Smooth muscle cell (in vitro differentiated cells): ENCODE results near the gene GATA6. TPM values are rescaled to one million over a fixed set of nuclear protein-coding genes. Genes with fewer than 3 reads are reported as not detected.
"Not testable (repeated sequence)": the region's sequence is repeated elsewhere in the genome, so short reads cannot be mapped to it uniquely, and the experiment has no call there.

Experiments used
- DNase-seq: peaks from one replicate; lab custom pipeline; 2025; ENCODE audit not compliant: unreplicated experiment; lab: John Stamatoyannopoulos, UW
- H2AFZ ChIP-seq: fragments of 200-600 bp; sonication (generic); 2 replicates; pipeline ENCODE4 v1.6.0; 2016; ENCODE audit warnings: antibody characterized with exemption, low read depth, mild to moderate bottlenecking
- H3F3A ChIP-seq: fragments of 200-600 bp; sonication (generic); 2 replicates; pipeline ENCODE4 v1.6.0; 2017; ENCODE audit warnings: antibody characterized with exemption, low read depth
- H3K27ac ChIP-seq: fragments of 200-600 bp; sonication (generic); 2 replicates; pipeline ENCODE4 v1.5.1; 2016; ENCODE audit warnings: low read depth, mild to moderate bottlenecking
- H3K27me3 ChIP-seq: fragments of 200-600 bp; sonication (generic); 2 replicates; pipeline ENCODE4 v1.6.1; 2016; ENCODE audit warnings: low read depth, mild to moderate bottlenecking
- H3K36me3 ChIP-seq: fragments of 200-600 bp; sonication (generic); 2 replicates; pipeline ENCODE4 v1.5.1; 2016; ENCODE audit warnings: low read depth
- H3K4me1 ChIP-seq: fragments of 200-600 bp; sonication (generic); 2 replicates; pipeline ENCODE4 v1.5.1; 2016; ENCODE audit warnings: low read depth
- H3K4me2 ChIP-seq: fragments of 200-600 bp; sonication (generic); 2 replicates; pipeline ENCODE4 v1.6.0; 2016; ENCODE audit warnings: mild to moderate bottlenecking
- H3K4me3 ChIP-seq: fragments of 200-600 bp; sonication (generic); 2 replicates; pipeline ENCODE4 v1.5.1; 2016; ENCODE audit warnings: mild to moderate bottlenecking
- H3K79me2 ChIP-seq: fragments of 200-600 bp; sonication (generic); 2 replicates; pipeline ENCODE4 v1.6.0; 2016; ENCODE audit warnings: low read depth, mild to moderate bottlenecking
- H3K9ac ChIP-seq: fragments of 200-600 bp; sonication (generic); 2 replicates; pipeline ENCODE4 v1.6.0; 2016; ENCODE audit warnings: low read depth
- H3K9me3 ChIP-seq: fragments of 200-600 bp; sonication (generic); replicated peaks from 2 replicates; pipeline ENCODE4 v1.5.1; 2016; ENCODE audit warnings: low read depth
- H4K20me1 ChIP-seq: fragments of 200-600 bp; sonication (generic); 2 replicates; pipeline ENCODE4 v1.6.0; 2016; ENCODE audit warnings: low read depth
- WGBS: methylation state at CpG from one replicate; pipeline ENCODE4 v1.1.7; 2016; ENCODE audit warnings: low lambda C conversion rate; 5-methylcytosine and 5-hydroxymethylcytosine counted together
- polyA plus RNA-seq: library from polyadenylated mRNA; unstranded; fragments of >200 nt; fragmentation: Nextera tagmentation; extraction: Ambion mirVana; gene quantifications from 2 replicates; pipeline ENCODE4 v1.2.1, GENCODE V29; 2016
- total RNA-seq: library from RNA; depleted of rRNA; stranded (reverse); fragments of >200 nt; gene quantifications from 2 replicates; pipeline ENCODE4 v1.2.3, GENCODE V29; 2014
- TF ChIP-seq, protein P1 (sequence below): fragments of 200-600 bp; sonication (generic); IDR thresholded peaks from 2 replicates; pipeline ENCODE4 v1.5.1; 2017; ENCODE audit warnings: borderline replicate concordance, mild to moderate bottlenecking, antibody characterized with exemption; ENCODE audit not compliant: insufficient read depth, poor library complexity, severe bottlenecking

GATA6 gene
- total and polyA plus RNA-seq, 2 experiments from 2014 or later, result 48.5 to 49.9 TPM

DNA sequence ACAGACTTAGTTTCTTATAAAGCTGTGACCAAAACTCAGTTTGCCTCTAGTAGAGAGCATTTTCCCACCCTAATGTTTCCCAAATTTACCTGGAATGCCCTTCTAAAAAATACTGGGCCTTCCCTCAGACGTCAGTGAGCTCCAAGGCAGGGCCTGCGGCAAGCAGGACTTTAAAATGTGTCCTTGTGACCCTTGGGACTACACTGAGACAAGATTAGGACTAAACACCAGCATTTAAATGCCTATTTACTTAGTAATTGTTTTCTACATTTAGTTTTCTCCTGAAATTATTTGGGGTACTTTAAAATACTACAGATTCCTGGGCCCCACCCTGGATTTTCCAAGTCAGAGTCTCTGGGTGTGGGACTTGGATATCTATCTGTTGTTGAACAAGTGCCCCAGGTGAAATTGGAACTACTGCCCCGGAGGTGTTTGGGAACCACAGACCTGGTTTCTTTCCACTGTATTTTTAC lies 14.3 kb downstream of the GATA6 start:
- 65% methylated on average over 3 of the region's 3 CpGs for WGBS
- Histone ChIP-seq H3K4me3 (no peak overlapping the region), H3K9me3 (no peaks in the 10 kb centered on the region), H2AFZ (no peak overlapping the region), H3K27ac (peak overlapping the region; percentile 58), H3K4me2 (no peak overlapping the region), H3K27me3 (no peaks in the 10 kb centered on the region), H3F3A (peaks cover 44% of the 10 kb centered on the region), H3K9ac (no peak overlapping the region), H3K4me1 (peaks cover 11% of the 10 kb centered on the region), H3K79me2 (peaks cover 90% of the 10 kb centered on the region), H4K20me1 (peaks cover 78% of the 10 kb centered on the region), H3K36me3 (no peaks in the 10 kb centered on the region)
- no peak for DNase-seq
- TF ChIP-seq, protein P1, sequence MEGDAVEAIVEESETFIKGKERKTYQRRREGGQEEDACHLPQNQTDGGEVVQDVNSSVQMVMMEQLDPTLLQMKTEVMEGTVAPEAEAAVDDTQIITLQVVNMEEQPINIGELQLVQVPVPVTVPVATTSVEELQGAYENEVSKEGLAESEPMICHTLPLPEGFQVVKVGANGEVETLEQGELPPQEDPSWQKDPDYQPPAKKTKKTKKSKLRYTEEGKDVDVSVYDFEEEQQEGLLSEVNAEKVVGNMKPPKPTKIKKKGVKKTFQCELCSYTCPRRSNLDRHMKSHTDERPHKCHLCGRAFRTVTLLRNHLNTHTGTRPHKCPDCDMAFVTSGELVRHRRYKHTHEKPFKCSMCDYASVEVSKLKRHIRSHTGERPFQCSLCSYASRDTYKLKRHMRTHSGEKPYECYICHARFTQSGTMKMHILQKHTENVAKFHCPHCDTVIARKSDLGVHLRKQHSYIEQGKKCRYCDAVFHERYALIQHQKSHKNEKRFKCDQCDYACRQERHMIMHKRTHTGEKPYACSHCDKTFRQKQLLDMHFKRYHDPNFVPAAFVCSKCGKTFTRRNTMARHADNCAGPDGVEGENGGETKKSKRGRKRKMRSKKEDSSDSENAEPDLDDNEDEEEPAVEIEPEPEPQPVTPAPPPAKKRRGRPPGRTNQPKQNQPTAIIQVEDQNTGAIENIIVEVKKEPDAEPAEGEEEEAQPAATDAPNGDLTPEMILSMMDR, result no peak

GRCh38 chr18:22184573-22184972 lies 15.2 kb downstream of the GATA6 start:
- Histone ChIP-seq H4K20me1 (peaks cover 76% of the 10 kb centered on the region), H3K27ac (peak overlapping the region; percentile 93), H3K4me1 (peaks cover 16% of the 10 kb centered on the region), H3F3A (peaks cover 48% of the 10 kb centered on the region), H3K79me2 (peaks cover 87% of the 10 kb centered on the region)
- H3K36me3 ChIP-seq, H3K9me3 ChIP-seq, H3K4me3 ChIP-seq, DNase-seq, H3K27me3 ChIP-seq, H3K9ac ChIP-seq, H3K4me2 ChIP-seq, H2AFZ ChIP-seq: not testable (repeated sequence)
- WGBS, result 74% methylated on average over 8 of the region's 8 CpGs

- no peaks in the 10 kb centered on the region for H3K27me3 ChIP-seq
- peaks cover 73% of the 10 kb centered on the region for H4K20me1 ChIP-seq
- no peak for DNase-seq
- H3K36me3 ChIP-seq, result no peaks in the 10 kb centered on the region
- H3K4me1 ChIP-seq, result peaks cover 23% of the 10 kb centered on the region
- H3F3A ChIP-seq, result peaks cover 48% of the 10 kb centered on the region
- H3K79me2 ChIP-seq, result peaks cover 87% of the 10 kb centered on the region
- WGBS, result 91% methylated on average over 6 of the region's 6 CpGs
- no peak overlapping the region for H2AFZ ChIP-seq
- no peak overlapping the region for H3K4me3 ChIP-seq
- TF ChIP-seq, protein P1, result no peak
- H3K4me2 ChIP-seq, result peak overlapping the region; percentile 77
- no peak overlapping the region for H3K9ac ChIP-seq
- no peaks in the 10 kb centered on the region for H3K9me3 ChIP-seq
- peak overlapping the region; percentile 93 for H3K27ac ChIP-seq
Measured at GRCh38 chr18:22185273-22185672, 15.9 kb downstream of the GATA6 start.

- Histone ChIP-seq H3K27me3 (no peaks in the 10 kb centered on the region), H3F3A (peaks cover 48% of the 10 kb centered on the region), H3K36me3 (no peaks in the 10 kb centered on the region), H3K9ac (no peak overlapping the region), H3K79me2 (peaks cover 82% of the 10 kb centered on the region), H3K4me3 (no peak overlapping the region), H4K20me1 (peaks cover 67% of the 10 kb centered on the region), H3K27ac (peak overlapping the region; percentile 93), H3K4me2 (peak overlapping the region; percentile 77), H3K9me3 (no peaks in the 10 kb centered on the region), H3K4me1 (peaks cover 27% of the 10 kb centered on the region), H2AFZ (no peak overlapping the region)
- TF ChIP-seq, protein P1, result no peak
- 89% methylated on average over 10 of the region's 10 CpGs for WGBS
- no peak for DNase-seq
Measured at GRCh38 chr18:22185771-22186386, 16.5 kb downstream of the GATA6 start.
